Thyroid gland (tissue), 4 donors: ENCODE results near the gene KSR1.

Experiments used
- CTCF ChIP-seq, 6 experiments: fragments of 200-600 bp in 3 of 6; fragments of 450-650 bp in 3 of 6; sonication (generic) in 3 of 6; IDR thresholded peaks; one replicate each; pipeline ENCODE4 v1.5.1; 2016 to 2019; ENCODE audit warnings: antibody characterized with exemption in 6 of 6, mild to moderate bottlenecking in 2 of 6, inconsistent platforms in 1 of 6, moderate library complexity in 1 of 6
- POLR2A ChIP-seq, 2 donors: fragments of 450-650 bp; IDR thresholded peaks; one replicate each; pipeline ENCODE4 v1.6.1; 2017; ENCODE audit warnings: antibody characterized with exemption in 2 of 2, mild to moderate bottlenecking in 2 of 2, moderate library complexity in 1 of 2

DNA sequence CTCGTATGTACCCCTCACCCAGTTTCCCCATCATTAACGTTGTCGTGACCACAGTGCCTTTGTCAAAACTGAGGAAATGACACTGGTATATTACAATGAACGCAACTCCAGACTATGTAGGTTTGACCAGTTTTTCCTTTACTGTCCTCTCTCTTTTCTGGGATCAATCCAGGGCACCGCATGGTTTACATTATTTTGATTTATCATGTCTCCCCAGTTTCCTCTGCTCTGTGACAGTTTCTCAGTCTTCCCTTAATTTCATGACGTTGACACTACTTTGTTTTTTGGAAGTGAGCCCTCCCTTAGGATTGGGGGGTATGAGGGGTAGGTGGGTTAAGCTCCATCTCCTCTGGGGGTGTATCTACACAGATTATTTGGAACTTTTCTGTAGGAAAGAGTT is 98.7 kb downstream of the KSR1 start:
- no peak for TF ChIP-seq CTCF (IDR thresholded peaks at IDR 0.05)
- no peak for TF ChIP-seq POLR2A (IDR thresholded peaks at IDR 0.05)
